Uterus (tissue), 2 donors: ENCODE results near the gene SENP7.

Source experiments
- CTCF ChIP-seq, 4 experiments: fragments of 200-600 bp in 2 of 4; fragments of 450-650 bp in 2 of 4; sonication (generic) in 2 of 4; IDR thresholded peaks; one replicate each; pipeline ENCODE4 v1.5.1; 2016 to 2019; ENCODE audit warnings: antibody characterized with exemption in 4 of 4, mild to moderate bottlenecking in 2 of 4, moderate library complexity in 1 of 4
- POLR2A ChIP-seq, 2 donors: fragments of 450-650 bp; IDR thresholded peaks; one replicate each; pipeline ENCODE4 v1.6.1; 2016; ENCODE audit warnings: antibody characterized with exemption in 2 of 2, mild to moderate bottlenecking in 1 of 2, moderate library complexity in 1 of 2

- TF ChIP-seq POLR2A (IDR thresholded peaks at IDR 0.05) (no peak), CTCF (IDR thresholded peaks at IDR 0.05) (no peak)
Measured at GRCh38 chr3:101310978-101311375, 202.0 kb downstream of the SENP7 start.
